GOT3 (cell line): ENCODE measurements around the gene UGT1A3.
"Not testable (repeated sequence)": the region's sequence is repeated elsewhere in the genome, so short reads cannot be mapped to it uniquely, and the experiment has no call there.

Experiments used
- DNase-seq: peaks from one replicate; lab custom pipeline; 2025; ENCODE audit warnings: mixed read lengths; lab: John Stamatoyannopoulos, UW

The UGT1A3 gene

GRCh38 chr2:233728723-233729301 lies at the start of gene UGT1A3:
Gene UGT1A3 (plus strand): TSS chr2:233729042. CDS start chr2:233729127, 85 bp downstream.
- DNase-seq: no peak

GRCh38 chr2:233679196-233679595 lies 49.6 kb upstream of the UGT1A3 start:
- DNase-seq: no peak

- DNase-seq: no peak
Measured at GRCh38 chr2:233680361-233681045, 48.3 kb upstream of the UGT1A3 start.

- DNase-seq: no peak
Measured at GRCh38 chr2:233681521-233682099, 47.2 kb upstream of the UGT1A3 start, which contains the start of gene UGT1A7. Gene UGT1A7 (plus strand): TSS chr2:233681901. CDS start chr2:233681938, 37 bp downstream.

GRCh38 chr2:233684640-233685039 lies 44.2 kb upstream of the UGT1A3 start:
- no peak for DNase-seq

GRCh38 chr2:233686928-233687327 lies 41.9 kb upstream of the UGT1A3 start:
- no peak for DNase-seq

- no peak for DNase-seq
Measured at GRCh38 chr2:233688341-233688740, 40.5 kb upstream of the UGT1A3 start.

GRCh38 chr2:233689031-233689430 lies 39.8 kb upstream of the UGT1A3 start:
- DNase-seq: no peak

GRCh38 chr2:233689501-233689900 lies 39.3 kb upstream of the UGT1A3 start:
- DNase-seq: no peak

GRCh38 chr2:233690444-233690843 lies 38.4 kb upstream of the UGT1A3 start:
- no peak for DNase-seq

GRCh38 chr2:233691443-233692433 lies 37.1 kb upstream of the UGT1A3 start:
- no peak for DNase-seq

GRCh38 chr2:233692648-233693047 lies 36.2 kb upstream of the UGT1A3 start, which contains the start of gene UGT1A6:
Gene UGT1A6 (plus strand): TSS chr2:233692890. CDS start chr2:233693005, 115 bp downstream.
- DNase-seq: no peak

- DNase-seq: no peak
Measured at GRCh38 chr2:233693963-233694362, 34.9 kb upstream of the UGT1A3 start.

- no peak for DNase-seq
Measured at GRCh38 chr2:233698740-233699139, 30.1 kb upstream of the UGT1A3 start.

- no peak for DNase-seq
Measured at GRCh38 chr2:233699424-233700027, 29.3 kb upstream of the UGT1A3 start.

- no peak for DNase-seq
Measured at GRCh38 chr2:233700028-233700635, 28.7 kb upstream of the UGT1A3 start.

- DNase-seq: not testable (repeated sequence)
Measured at GRCh38 chr2:233700842-233701241, 28.0 kb upstream of the UGT1A3 start.

GRCh38 chr2:233702238-233702637 lies 26.6 kb upstream of the UGT1A3 start:
- no peak for DNase-seq

GRCh38 chr2:233705911-233706506 lies 22.8 kb upstream of the UGT1A3 start:
- DNase-seq: no peak

- no peak for DNase-seq
Measured at GRCh38 chr2:233706720-233707119, 22.1 kb upstream of the UGT1A3 start.
